ENCODE data around the gene RNGTT.

DNA sequence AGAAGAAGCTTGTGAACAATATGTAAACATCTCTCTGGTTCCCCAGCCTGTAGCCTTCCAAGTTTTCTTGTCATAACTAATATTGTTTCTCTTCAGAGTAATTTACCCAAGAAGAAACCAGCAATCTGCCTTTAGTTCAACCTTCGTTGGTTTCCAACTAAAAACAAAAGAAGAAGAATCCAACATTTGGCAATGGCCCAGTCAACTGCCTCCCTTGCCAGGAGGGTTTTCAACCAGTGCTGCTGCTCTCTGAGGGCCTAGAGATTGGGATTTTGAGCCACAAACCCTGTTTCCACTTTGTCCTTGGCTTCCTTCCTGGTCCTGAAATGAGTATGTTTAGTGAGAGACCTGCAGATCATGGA lies 401.5 kb downstream of the RNGTT start:
- TF ChIP-seq POLR2A (IDR thresholded peaks at IDR 0.05; ENCODE audit: low read depth, low read length) (no peak), POLR2AphosphoS5 (IDR thresholded peaks at IDR 0.05; ENCODE audit: low read depth, low read length) (no peak), TAF1 (IDR thresholded peaks at IDR 0.05; ENCODE audit: borderline replicate concordance, low read depth, low read length) (no peak)
